Measurements from ENCODE around the gene PRR23A. TPM values are rescaled to one million over a fixed set of nuclear protein-coding genes. Genes with fewer than 3 reads are reported as not detected.

The PRR23A gene
- total and polyA plus RNA-seq, 12 donors, result not detected

GRCh38 chr3:138962854-138963560 is 43.1 kb downstream of the PRR23A start:
- Histone ChIP-seq H3K4me1 (replicated peaks in 1 of 2) (no peaks in the 10 kb centered on the region), H3K4me3 (no peak overlapping the region), H3K9me3 (replicated peaks in 1 of 3) (peaks cover 0 to 10% (median 0%) of the 10 kb centered on the region in 3 donors), H3K36me3 (replicated peaks in 1 of 2) (no peaks in the 10 kb centered on the region), H3K27me3 (peaks cover 8% of the 10 kb centered on the region), H3K27ac (no peak overlapping the region)
- no peak for TF ChIP-seq POLR2A (IDR thresholded peaks at IDR 0.05)
- TF ChIP-seq, protein P1, sequence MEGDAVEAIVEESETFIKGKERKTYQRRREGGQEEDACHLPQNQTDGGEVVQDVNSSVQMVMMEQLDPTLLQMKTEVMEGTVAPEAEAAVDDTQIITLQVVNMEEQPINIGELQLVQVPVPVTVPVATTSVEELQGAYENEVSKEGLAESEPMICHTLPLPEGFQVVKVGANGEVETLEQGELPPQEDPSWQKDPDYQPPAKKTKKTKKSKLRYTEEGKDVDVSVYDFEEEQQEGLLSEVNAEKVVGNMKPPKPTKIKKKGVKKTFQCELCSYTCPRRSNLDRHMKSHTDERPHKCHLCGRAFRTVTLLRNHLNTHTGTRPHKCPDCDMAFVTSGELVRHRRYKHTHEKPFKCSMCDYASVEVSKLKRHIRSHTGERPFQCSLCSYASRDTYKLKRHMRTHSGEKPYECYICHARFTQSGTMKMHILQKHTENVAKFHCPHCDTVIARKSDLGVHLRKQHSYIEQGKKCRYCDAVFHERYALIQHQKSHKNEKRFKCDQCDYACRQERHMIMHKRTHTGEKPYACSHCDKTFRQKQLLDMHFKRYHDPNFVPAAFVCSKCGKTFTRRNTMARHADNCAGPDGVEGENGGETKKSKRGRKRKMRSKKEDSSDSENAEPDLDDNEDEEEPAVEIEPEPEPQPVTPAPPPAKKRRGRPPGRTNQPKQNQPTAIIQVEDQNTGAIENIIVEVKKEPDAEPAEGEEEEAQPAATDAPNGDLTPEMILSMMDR (IDR thresholded peaks at IDR 0.05), result no peak
- intact Hi-C loops (cut with DNase I), result no loop called here
- 60 to 73% (median 70%) methylated on average over 1 to 8 of the region's 8 CpGs for WGBS, 4 donors
- DNase-seq, result no peak

DNA sequence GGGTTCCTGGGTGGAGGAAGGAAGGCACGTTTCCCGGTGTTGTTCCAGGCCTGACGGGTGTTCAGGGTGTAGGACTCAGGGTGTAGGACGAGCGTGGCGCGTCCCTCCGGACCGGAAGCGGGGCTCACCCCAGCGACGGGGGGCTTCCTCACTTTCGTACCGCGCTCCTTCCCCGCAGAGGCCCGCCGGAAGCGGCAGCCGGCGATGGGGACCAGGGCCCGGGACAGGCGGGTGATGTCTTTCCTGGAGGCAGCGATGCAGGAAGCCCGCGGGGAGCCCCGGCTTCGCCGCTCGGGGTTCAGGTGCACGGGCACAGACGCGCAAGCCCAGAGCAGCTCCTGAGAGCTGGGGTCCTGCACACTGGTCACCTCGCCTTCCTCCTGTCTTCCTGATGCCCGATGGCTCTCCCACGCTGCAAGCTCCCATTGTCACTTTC is 45.6 kb downstream of the PRR23A start:
- Histone ChIP-seq H3K27ac (no peak overlapping the region), H3K4me3 (no peak overlapping the region), H3K36me3 (replicated peaks in 1 of 2) (no peaks in the 10 kb centered on the region), H3K9me3 (replicated peaks in 1 of 3) (peaks cover 0 to 10% (median 0%) of the 10 kb centered on the region in 3 donors), H3K4me1 (replicated peaks in 1 of 2) (no peaks in the 10 kb centered on the region), H3K27me3 (peaks cover 8% of the 10 kb centered on the region)
- intact Hi-C loops (cut with DNase I), result no loop called here
- 9 to 23% (median 11%) methylated on average over 13 to 36 of the region's 36 CpGs for WGBS, 4 donors
- no peak for DNase-seq
- TF ChIP-seq, protein P1 (IDR thresholded peaks at IDR 0.05), result no peak
- TF ChIP-seq POLR2A (IDR thresholded peaks at IDR 0.05), result no peak

Other genes starting within 250 kb of the PRR23A start
- gene PIK3CB, start 171.3 kb downstream of the PRR23A start, total RNA-seq, result 10 to 100 TPM in 8 of 9 donors, 1 to 10 TPM in 1; 7.7 to 26.0 (median 16.0) TPM
- 10 to 100 TPM in 1 of 3 donors, 1 to 10 TPM in 2; 4.6 to 17.7 (median 7.5) TPM for gene PIK3CB, start 171.3 kb downstream of the PRR23A start, polyA plus RNA-seq
- 10 to 100 TPM in 1 of 9 donors, 1 to 10 TPM in 7, not detected in 1; 1.1 to 11.2 (median 5.2) TPM for gene FOXL2, start 59.1 kb downstream of the PRR23A start, total RNA-seq
- gene FOXL2, start 59.1 kb downstream of the PRR23A start, polyA plus RNA-seq, result 1 to 10 TPM in 2 of 3 donors, under 1 TPM in 1; 0.40 to 2.2 (median 2.0) TPM
- gene FOXL2NB, start 59.1 kb downstream of the PRR23A start, total RNA-seq, result 1 to 10 TPM in 6 of 9 donors, under 1 TPM in 3; under 0.01 to 9.6 (median 2.9) TPM
- 1 to 10 TPM in 1 of 3 donors, under 1 TPM in 2; 0.20 to 1.6 (median 0.62) TPM for gene FOXL2NB, start 59.1 kb downstream of the PRR23A start, polyA plus RNA-seq
- not detected for gene PRR23B, start 14.7 kb upstream of the PRR23A start, total RNA-seq
- gene PRR23B, start 14.7 kb upstream of the PRR23A start, polyA plus RNA-seq, result not detected
- gene PRR23C, start 38.6 kb upstream of the PRR23A start, total RNA-seq, result not detected
- not detected for gene PRR23C, start 38.6 kb upstream of the PRR23A start, polyA plus RNA-seq